Stimulated activated CD4-positive, alpha-beta T cell treated with anti-CD3 and anti-CD28 coated beads, Interleukin-12 subunit alpha, Interleukin-12 subunit beta, amount 100 ng/mL, for 48 hours (primary cell): ENCODE measurements around the gene DDX59.

ENCODE experiments used
- DNase-seq, 3 donors: peaks; one replicate each; pipeline ENCODE4 v3.0.0-alpha.2; 2020; ENCODE audit warnings: low read depth in 2 of 3, low spot score in 1 of 3

Gene DDX59

DNA sequence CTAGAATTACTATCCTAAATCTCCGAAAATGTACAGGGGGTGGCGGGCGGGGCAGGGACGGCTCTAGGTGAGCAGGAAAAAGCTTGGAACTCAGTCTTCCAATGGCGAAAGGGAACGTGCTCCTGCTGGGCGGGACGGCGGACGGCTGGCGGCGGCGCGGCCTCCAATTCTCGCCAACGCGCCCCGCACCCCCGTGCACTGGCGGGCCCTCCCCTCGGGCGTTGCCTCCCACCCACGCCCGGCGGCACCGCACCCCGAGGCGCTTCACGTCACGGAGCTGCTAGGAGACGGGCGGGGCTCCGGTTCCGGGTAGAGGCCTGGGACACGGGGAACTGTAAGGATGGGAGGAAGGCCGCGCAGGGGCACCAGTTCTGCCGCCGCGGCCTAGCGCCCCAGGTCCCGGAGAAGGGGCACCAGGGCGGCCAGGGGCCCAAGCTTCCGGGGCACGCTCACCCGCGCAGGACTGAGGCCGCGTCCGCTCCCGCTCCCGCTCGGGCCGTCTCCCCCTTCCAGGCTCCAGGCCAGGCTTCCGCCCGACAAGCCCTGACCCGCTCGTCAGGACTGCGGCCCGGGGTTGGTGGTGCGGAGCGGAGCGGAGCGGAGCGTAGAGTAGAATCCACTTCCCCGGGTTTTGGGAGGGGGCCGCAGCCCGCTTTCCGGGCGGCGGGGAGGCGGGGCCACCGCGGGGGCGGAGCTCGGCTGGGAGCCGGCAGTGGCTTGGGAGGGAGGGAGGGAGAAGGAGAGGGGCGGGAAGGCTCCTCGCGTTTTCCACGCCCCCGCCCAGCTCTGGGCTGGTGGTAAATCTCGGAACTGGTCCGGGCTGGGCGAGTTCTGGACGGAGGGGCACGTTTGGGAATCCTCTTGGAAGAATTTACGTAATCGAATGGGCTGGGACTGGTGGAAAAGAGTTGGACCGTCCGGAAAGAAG lies at the start of gene DDX59:
DDX59 (minus strand) TSS at position 594 of the 928 bp plus-strand sequence. CDS start 3,167 bp downstream, outside the sequence.
- DNase-seq: peak; percentile 84 to 96 (median 92)

DNA sequence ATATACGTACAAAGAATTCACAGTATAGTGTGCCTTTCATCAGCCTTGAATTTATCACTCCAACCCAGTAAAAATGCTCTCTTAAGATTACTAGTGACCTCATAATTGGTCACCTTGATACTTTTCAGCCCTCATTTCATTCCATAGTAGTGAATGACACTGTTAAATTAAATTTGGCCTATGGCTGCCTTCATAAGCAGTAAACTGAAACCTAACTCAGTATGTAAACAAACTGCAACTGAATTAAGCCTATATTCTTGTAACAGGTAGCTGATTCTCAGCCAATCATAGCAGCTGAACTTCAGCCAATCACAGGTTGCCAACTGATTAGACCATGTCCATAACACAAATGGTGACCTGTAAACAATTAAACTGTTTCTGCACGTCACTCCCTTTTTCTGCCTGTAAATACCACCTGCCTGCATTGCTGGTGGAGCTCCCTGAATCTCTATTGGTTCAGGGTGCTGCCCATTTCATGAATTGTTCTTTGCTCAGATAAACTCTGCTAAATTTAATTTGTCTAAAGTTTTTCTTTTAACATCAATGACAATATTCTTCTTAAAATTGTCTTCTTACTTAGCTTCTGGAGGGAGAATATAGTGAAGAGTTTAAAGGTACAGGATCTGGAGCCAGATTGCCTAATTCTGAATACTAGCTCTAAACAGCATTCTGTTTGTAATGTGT lies 44.9 kb upstream of the DDX59 start:
- DNase-seq: no peak

DNA sequence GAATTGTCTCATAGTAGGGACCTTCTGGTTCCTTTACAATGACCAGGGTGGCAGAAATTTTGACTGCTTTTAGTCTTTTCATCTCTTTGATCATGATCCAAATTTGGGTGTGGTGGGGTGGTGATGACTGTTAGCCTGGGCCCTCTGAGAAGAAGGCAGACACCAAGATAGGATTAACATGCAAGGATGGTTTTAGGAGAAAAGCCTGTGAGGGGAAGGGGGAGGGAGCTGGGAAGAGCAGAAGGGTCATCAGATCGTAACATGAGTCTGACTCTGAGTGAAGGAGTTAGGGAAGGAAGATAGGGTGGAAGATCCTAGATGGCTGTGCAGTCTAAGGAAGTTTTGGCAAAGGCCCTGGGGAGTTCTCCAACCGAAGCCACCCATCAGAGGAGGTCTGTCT lies 40.5 kb upstream of the DDX59 start:
- DNase-seq: no peak

DNA sequence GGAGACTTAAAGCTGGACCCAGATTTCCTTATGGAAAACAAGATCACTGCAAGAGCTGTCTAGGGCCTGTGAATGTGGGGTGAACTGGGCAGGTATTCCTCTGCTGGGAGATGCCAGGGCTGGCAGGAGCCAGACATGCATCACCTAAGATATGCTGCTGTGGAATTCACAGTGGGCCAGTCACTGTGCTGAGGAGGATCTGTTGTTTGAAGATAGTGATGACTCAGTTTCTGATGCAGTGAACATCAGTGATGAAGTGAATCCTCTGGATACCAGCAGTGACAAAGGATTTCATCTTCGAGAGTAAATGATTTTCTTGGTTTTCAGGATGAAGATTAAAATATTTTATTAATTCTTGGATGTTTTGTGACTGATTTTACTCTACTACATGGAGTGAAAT lies 39.1 kb upstream of the DDX59 start:
- no peak for DNase-seq

DNA sequence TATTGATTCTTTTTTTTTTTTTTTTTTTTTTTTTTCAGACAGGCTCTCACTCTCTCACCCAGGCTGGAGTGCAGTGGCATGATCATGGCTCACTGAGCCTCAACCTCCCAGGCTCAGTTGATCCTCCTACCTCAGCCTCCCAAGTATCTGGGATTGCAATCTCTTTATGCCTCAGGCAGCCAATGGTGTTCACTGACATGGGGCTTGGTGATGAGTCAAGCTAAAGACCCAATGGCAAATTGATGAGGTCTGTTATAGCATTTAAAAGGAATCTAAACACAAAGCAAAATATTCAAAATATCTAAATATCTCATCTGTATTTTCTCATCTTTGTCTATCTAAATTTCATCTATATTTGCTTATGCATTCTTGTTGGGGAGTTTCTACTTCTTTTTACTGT lies 38.5 kb upstream of the DDX59 start:
- DNase-seq: no peak

DNA sequence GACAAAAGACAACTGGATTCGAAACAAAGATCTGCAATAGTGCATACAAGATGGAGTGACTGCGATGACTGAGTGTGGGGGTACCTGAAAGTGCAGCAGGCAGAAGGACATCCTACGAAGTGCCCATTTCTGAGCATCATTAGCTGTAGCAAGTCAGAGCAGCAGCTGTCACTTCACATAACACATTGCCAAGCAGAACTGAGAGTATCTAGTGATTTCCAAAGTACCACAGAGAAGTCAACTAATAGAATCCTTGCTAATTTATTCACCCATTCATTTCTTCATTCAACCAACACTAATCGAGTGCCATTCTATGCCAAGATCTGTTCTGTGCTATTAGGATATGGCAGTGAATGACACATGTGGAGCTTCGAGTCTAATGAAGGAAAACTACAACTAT lies 37.4 kb upstream of the DDX59 start:
- DNase-seq: no peak

DNA sequence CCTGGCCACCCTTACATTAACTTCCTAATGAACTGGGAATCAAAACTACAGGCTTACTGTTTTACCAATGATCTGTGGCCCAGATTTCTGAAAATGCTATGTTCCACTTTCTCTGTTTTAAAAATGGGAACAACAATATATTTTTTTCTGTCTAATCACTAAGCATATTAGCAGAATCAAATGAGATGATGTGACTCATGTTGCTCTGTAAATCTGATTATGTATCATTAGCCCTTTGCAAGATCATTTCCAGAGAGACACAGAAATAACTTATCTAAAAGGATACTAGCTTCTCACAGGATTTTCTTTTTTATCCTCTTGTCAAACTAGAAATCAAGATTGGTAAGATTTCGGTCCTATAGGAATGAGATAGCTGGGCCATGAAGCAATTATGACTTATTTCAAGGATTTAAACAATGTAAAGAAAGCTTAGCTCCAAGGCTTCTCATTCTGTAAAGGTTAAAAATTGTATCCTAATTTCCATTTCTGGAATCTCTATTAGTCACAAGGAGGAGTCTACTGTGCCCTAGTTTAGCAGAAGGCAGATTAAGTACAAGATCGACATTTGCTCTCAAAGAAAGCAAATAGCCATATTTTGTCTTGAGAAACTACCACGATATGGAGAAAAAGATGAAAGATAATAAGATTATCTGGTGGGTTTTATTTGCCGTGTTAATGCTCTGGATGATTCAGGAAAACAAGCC lies 36.6 kb upstream of the DDX59 start:
- DNase-seq: no peak

DNA sequence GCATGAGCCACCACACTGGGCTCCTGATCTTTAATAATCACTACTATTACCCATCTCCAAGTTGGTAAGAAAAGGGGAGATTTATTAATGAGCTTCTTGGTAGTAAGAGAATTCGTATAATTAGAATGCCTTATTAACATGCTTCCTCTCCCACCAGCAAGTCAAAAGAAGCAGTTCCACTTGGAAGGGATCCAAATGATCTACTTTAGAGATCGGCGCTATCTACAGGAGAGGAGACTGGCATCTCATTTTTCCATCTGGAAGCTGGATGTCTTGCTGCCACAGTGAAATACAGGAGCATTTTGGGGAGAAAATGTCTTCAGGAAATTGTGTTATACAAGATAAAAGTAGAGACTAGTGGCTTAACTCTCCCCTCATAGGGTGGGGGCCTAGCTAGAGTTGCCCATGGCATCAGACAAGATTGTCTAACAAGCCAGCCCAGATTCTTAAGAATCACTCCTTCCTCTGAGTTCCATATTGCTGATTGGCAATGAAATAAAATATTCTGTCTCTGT lies 35.3 kb upstream of the DDX59 start:
- DNase-seq: no peak

DNA sequence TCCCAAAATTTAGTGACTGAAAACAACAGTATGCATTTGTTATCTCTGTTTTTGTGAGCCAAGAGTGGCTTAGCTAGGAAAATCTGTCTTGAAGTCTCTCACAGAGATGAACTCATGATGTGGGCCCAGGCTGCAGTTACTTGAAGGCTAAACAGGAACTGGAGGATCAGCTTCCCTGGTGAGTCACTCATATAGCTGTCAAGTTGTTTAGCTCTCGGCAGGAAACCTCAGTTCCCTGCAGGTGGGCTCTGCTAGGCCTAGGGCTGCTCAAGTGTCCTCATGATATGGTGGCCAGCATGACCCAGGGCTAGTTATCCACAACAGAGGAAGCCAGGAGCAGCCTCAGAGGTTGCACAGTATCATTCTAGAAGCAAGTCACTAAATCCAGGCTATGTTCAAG lies 30.2 kb upstream of the DDX59 start:
- no peak for DNase-seq

DNA sequence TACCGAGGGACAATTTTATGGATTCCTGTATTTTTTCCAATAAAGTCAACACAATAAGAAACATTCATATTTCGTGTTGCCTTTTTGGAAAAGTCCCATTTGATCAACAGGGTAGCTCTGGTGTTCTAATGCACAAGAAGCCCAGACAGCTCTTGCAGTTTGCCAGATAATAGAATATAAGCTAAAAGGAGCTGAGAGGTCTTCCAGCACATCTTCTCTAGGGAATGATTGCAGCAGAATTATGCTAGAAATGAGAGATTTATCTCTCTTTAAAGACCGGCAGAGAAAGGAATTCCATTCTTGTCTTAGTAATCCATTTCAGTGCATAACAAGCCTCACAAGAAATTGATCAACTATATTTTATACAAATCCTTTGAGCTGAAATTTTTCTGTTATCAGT lies 25.0 kb upstream of the DDX59 start:
- no peak for DNase-seq

DNA sequence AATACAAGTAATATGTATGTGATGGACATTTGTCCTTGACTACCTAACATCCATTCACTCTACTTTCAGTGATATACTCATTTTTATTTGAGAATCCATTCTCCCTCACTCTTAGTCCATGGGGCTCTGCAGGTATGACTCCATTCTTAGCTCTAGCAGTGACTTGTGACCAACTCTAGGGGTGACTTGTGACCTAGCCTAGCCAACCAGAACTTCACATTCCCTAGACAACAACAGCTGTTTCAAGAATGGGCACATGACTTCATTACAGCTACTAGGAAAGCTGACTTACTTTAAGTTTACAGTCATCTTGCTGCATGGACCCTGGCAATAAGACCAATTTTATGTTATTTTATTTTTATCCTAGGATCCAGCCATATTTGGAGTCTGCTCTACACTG lies 23.6 kb upstream of the DDX59 start:
- no peak for DNase-seq

DNA sequence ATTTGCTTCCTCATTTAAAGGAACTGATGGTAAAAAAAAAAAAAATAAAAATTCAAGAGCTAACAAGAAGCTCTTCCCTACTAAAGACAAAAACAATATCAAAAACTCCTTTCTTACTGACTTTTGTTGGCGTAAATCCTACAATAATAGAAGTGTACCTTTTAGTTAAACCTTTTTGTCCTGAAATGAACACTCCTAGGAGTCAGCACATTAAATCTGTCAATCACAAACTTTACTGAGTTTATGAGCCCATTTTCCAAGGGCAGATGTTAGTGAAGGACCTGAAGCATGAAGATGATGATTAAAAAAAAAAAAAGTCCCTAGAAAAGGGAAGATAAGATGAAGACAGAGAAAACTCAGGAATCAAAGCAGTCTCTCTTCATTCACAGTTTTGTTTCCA lies 22.6 kb upstream of the DDX59 start:
- no peak for DNase-seq

DNA sequence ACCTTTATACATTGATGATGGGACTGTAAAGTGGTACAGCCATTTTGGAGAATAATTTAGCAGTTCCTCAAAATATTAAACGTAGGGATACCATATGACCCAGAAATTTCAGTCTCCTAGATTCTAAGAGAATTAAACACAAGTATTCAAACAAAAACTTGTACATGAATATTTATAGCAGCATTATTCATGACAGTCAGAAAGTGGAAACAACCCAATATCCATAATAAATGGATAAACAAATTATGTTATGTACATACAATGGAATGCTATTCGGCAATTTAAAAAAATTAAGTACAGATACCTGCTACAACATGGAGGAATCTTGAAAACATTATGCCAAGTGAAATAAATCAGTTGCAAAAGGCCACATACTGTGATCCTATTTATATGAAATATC lies 16.9 kb upstream of the DDX59 start:
- no peak for DNase-seq

DNA sequence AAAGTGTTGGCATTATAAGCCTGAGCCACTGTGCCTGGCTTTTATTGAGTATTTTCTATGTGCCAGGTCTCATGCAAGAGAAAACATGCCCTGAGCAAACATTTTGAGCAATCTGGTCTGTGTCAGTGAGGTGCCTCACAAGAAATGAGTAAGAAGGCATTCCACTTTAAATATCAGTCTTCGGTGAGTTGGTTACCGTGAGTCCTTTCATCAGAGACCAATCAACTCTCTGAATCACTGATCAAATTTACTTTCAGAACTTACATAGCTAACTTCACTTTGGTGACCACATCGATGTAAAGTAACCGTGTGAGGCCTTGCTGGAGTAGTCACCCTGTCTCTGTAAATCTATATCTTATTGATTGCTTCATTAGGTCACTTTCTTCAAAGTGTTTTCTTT lies 14.3 kb upstream of the DDX59 start:
- DNase-seq: no peak

DNA sequence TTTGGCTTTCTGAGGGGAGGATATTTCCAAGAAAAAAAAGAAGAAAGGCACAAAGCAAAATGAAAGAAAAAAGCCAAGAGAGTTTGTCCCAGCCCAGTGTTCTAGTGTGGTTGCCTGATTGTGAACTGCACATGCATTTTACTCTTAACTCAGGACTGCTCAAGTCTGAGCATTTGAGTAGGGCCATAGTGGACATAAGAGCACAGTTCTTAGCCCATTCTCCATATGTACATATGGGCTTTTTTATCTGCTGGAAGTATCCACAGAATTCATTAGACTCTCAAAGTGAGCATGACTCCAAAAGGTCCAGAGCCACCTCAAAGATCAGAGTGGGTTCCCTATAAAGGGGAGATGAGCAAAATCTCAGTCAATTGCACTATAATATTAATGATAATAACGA lies 13.6 kb upstream of the DDX59 start:
- no peak for DNase-seq

DNA sequence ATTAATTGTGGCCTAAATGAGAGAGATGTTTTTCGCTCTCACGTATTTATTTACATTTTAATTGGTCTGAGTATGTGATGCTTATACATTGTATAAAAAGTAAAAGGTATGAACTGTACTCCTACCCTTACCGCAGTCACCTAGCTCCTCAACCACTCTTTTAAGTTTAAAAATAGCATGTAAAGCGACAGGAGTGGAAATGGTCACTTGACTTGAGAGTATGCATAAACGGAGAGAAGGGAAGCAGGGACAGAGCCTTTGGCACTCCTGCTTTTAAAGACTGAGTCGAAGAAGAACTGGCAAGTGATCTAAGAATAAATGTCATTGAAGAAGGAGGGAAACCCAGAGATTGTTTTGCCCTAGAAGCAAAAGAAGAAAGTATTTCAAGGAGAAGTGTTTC lies 11.5 kb upstream of the DDX59 start:
- no peak for DNase-seq

DNA sequence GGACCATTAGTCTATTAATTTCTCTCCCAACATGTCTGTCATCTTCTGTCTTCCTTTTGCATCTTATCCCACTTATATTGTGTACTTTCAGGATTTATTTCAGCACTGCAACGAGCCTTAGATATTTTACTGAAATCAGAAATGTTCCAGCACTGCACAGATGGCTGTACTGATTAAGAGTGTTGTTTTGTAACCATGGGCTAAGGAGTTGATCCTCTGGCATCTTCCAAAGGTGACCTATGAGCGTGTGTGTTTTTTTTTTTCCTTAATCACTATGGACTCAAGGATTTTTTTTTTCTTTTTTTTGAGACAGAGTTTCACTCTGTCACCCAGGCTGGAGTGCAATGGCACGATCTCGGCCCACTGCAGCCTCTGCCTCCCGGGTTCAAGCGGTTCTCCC lies 7.1 kb upstream of the DDX59 start:
- DNase-seq: no peak

DNA sequence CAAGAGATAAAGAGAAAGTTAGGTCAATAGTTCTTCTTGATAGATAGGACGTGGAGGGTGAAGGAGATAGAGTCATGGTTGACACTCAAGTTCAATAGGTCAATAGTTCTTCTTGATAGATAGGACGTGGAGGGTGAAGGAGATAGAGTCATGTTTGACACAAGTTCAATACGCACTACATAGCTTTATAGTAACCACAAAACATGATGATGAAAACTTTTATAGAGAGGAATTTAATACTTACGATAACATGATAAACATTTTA lies 5.8 kb upstream of the DDX59 start:
- no peak for DNase-seq

DNA sequence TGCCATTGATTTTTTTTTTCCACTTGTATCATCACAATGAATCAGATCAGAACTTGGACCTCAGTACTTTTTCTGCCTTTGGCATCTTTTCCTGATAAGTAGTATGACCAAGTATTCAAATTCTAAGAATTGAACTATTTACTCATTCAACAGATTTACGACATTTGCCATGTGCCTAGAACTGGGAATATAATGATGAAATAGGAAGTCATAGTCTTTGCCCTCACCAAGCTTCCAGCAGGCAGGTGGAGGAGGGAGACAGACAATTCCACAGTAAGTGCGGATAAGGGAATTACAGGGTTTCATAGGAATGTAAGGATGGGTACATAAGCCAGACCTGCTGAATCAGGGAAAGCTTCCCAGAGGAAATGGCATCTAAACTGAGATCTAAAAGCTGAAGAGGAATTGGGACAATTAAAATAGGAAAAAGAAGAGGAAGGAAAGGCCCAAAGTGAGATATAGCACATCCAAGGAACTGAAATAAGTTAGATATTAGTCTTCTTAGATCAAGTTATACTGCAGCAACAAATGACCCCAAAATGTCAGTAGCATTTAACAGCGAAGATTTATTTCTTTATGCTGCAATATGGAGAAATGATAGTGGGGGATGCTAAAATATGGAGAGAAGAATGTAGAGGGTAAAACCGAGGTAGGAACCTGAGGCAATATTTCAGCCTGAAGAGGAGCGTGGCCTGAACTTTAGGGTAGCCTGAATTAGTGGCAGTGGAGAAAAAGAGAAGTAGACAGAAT lies 5.3 kb upstream of the DDX59 start:
- no peak for DNase-seq

DNA sequence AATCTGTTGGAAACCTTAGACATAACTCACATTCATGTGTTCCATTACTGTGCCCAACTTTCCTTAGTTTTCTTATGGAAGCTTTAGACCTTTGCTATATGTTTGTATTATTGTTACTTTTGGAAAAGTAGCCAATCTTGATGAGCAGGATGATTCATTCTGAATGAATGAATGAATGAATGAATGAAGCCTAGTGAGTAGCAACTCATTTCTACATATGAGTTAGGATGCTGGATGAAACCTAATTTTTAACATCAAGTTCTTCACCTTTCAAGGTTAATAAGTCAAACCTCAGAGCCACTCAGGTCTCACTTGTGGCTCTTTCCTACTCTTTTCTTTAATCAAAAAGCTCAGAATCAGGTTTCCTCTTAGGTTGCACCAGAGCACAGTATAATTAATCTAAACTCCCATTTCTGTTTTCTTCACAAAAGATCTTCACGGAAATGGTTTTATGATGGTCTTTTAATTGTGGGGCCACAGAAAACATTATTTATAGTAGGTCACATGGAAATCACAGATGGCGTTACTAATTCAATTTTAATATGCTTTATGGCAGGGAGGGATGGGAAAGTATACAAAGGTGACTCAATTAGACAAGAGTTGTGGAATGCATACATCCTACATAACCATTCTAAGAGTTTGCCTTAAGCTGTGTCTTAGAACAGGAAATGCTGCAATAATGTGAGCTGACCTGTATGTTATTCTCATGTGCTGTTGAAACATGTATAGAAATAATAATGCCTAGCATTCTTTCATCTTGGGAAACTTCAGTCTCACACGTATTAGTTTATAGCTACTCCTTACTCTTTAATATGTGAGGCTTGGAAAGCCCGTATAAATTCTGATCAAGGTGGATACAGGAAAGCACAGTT lies 4.5 kb upstream of the DDX59 start:
- DNase-seq: no peak
